AG08396 (cell line): Measurements from ENCODE around the gene NKD1.
A peak's percentile ranks its signal among the peaks of the same experiment; 100 is the strongest.
"Not testable (repeated sequence)": the region's sequence is repeated elsewhere in the genome, so short reads cannot be mapped to it uniquely, and the experiment has no call there.

Experiments used
- DNase-seq: peaks from one replicate; pipeline ENCODE4 v3.0.0; 2012; ENCODE audit warnings: low spot score, mixed read lengths

Gene NKD1

DNA sequence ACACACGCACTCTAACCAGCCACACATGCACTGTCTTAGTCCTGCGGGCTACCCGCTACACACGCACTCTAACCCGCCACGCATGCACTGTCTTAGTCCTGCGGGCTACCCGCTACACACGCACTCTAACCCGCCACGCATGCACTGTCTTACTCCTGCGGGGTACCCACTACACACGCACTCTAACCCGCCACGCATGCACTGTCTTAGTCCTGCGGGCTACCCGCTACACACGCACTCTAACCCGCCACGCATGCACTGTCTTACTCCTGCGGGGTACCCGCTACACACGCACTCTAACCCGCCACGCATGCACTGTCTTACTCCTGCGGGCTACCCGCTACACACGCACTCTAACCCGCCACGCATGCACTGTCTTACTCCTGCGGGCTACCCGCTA lies 31.2 kb downstream of the NKD1 start:
- not testable (repeated sequence) for DNase-seq

DNA sequence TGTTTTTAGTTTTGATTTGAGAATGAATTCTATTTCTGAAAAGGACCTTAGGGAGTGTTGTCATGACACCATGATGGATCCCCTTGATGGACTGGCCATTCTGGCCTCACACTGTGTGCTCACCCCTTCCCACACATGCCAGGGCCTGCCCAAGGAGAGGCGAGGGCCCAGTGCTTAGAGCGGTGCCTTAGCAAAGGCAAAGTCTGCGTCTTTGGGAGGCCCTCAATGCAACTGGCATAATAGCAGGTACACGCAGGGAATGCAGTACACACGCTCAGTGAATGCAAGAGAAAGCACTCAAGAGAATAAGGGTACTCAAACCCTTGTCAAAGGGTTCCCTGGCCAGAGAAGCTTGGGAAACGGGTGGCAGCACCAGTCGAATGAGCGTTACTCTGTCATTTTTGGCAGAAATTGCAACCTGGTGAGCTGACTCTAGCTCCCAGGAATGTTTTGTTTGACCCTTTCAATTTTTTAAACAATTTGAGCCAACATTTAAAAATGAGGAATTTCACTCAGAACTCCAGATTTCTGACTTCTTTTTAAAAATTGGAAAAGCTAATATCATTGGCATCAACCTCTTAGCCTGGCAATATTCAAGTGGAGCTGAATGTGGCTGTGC lies 32.1 kb downstream of the NKD1 start:
- DNase-seq = no peak

DNA sequence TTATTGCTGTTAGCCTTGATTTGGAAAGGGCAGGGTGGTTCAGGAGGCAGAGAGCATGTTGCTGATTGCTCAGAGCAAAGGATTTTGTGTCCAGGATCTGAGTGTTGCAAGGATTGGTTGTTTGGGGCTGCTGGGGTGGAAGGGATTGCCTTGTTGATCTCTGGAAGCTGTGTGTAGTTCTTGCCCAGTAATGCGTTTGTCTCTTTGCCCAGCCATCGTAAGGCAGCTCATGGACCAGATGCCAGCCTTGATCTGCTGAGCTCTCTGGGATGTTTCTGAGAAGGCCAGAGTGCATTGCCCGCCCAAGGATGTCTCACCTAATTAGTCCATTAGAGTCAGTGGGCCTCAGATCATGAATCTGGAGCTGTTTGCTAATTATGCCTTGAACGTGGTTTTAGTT lies 33.6 kb downstream of the NKD1 start:
- DNase-seq = no peak

DNA sequence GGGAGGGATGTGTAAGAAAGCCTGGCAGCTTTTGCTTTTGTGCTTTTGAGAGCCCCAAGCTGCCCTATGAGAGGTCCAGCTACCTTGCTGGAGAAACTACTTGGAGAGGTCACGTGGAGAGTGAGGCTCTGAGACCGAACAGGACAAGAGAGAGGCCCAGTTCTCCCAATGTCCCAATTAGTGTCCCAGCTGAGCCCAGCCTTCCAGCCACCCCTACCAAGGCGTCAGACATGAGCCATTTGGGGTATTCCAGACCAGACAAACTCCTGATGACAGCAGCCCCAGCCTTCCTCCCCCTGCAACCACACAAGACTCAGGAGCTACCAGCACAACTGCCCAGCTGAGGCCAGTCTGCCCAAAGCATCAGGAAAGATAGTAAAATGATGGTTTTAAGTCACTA lies 35.0 kb downstream of the NKD1 start:
- no peak for DNase-seq

DNA sequence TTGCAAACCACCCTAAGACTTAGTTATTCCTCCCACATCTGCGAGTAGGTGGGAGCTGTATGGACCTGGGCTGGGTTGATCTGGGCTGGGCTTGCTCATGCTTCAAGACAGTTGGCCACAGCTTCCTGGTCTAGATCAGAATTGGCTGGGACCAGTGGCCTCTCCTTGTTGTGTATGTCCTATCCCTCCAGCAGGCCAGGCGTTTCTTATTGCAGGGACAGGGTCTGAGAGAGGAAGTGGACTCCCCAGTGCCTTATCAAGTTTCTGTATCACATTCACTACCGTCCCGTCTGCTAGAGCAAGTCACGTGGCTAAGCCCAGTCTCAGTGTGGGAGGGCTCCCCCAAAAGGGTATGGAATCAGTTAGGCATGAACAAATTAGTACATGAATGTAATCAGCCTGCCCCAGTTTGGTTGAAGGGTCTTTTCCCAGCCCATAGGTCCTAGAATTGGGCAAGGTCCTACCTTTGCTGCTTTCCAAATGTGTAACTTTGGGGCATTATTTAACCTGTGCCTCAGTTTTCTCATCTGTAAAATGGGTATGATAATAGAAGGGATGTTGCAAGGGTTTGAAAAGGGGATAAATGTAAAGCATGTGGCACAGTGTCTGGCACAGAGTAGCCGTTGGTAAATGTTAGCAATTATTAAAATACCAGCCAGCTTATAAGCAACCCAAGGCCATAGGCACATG lies 36.0 kb downstream of the NKD1 start:
- no peak for DNase-seq

DNA sequence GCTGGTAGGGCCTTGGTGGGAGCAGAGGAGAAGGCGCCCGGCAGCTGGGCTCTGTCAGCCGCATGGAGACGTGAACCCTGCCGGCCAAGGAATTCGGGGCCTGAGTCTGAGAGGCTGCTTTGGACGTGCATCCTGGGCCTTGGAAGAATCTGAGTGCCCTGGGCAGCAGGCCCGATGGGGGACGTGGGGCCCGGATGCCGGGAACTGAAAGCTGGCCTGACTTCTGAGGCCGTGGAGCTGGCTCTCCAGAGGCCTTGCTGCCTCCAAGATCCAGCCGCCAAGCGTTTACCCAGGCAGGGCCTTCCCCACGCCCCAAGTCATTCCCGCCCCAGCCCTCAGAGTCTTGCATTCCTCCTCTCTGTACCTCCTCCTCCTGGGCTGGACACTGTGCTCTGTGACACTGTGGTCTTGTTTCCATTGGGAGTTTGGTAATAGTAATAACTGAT lies 37.2 kb downstream of the NKD1 start:
- peak; percentile 27 for DNase-seq

DNA sequence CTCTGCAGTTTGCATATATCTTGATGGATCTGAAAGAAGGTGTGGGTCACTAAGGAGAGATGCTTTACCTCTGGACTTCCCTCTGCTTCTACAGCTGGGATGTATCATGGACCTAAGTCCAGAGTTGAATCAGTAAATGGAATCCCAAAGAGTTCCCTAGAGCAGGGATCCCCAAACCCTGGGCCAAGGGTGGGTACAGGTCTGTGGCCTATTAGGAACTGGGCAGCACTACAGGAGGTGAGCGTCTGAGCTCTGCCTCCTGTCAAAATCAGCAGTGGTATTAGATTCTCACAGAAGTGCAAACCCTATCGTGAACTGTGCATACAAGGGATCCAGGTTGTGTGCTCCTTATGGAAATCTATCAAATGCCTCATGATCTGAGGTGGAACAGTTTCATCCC lies 39.3 kb downstream of the NKD1 start:
- DNase-seq = no peak

DNA sequence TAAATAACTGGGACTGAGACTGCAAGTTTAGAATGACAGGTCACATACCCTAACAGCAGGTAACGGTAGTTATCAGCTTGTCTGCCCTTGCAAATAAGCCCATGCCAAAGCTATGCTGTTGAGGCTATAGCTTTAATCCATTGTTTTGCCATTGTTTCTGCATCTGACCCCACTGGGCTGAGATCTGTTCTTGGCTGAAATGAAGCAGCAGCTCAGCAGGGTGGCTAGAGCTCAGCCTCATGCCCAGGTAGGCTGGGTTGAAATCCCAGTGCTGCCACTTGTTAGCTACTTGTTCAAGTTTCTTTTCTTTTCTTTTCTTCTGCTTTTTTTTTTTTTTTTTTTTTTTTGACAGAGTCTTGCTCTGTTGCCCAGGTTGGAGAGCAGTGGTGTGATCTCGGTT lies 40.1 kb downstream of the NKD1 start:
- no peak for DNase-seq

DNA sequence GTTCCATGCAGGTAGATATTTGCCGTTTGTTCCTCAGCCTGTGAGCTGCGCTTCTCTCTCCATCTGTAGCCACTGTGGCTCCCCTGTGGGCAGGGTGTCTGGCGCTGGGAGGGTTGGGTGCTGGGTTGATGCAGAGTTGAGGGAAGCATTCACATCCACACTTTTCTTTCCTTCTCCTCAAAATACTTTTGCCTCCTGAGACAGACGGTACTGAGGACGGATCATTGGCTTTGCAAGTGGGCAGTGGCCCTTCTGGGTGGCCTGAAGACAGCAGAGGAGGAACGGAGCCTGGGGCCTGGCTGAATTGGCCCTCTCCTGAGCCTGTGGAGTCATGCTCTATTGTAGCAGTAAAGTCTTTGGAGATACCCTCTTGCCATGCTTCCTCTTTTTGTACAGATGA lies 43.0 kb downstream of the NKD1 start:
- DNase-seq = no peak

DNA sequence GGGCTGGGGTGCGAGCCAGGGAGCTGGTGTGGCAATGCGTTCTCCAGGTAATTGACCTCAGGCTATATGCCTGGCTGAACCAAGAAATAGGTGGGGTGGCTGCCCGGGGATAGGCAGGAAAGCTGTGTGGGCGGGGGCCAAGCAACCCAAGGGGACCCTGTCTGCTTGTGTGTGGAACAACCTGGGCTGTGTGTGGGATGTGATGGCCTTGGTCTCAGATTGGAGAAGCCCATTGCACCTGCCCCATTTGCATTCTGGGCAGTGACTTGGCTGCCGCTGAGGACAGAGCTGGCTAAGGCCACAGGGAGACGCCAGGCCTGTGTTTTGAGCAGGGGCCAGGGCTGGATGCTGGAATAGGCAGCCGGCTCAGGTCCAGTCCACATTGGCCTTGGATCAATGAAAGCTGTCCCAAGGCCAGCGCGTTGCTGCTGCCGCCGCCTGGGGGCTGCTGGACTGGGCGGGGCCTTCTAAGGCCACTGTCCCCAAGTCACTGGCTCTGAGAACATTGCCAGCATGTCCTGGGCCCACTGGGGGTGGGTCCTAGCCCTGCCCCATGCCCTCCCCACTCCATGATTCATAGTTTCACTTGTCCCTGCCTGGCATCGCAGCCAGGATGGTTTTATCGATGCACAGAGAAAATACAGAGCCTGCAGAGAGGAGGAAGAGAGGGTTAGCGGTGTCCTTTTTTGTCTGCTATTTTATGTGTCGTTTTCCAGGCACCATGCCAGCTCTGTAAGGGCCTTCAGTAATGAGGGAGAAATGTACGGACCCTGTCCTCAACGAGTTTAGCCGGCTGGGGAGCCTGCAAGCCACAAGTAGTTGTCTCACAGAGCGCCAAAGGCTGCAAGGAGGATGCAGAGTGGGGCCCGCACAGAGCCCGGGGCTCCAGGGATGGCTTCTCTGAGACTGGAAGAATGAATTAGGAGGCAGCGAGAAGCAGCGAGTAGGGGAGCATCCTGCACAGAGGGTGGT lies 43.9 kb downstream of the NKD1 start:
- no peak for DNase-seq

DNA sequence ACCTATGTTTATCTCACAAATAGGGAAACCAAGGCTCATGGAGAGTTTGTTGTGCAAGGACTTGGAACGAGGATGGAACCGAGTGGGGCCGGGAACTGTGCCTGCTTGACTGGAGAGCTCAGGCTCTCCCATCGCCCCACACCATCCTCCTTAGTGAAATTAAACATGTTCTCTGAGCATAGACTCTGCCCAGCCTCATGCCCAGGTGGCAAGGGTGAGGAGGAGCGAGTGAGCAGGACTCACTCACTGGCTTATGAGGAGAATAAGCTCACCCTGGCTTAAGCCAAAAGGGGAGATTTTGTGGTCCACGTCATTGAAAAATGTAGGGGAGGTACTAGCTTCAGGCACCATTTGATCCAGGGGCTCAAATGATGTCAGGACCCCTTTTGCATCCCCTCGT lies 44.8 kb downstream of the NKD1 start:
- DNase-seq = no peak

DNA sequence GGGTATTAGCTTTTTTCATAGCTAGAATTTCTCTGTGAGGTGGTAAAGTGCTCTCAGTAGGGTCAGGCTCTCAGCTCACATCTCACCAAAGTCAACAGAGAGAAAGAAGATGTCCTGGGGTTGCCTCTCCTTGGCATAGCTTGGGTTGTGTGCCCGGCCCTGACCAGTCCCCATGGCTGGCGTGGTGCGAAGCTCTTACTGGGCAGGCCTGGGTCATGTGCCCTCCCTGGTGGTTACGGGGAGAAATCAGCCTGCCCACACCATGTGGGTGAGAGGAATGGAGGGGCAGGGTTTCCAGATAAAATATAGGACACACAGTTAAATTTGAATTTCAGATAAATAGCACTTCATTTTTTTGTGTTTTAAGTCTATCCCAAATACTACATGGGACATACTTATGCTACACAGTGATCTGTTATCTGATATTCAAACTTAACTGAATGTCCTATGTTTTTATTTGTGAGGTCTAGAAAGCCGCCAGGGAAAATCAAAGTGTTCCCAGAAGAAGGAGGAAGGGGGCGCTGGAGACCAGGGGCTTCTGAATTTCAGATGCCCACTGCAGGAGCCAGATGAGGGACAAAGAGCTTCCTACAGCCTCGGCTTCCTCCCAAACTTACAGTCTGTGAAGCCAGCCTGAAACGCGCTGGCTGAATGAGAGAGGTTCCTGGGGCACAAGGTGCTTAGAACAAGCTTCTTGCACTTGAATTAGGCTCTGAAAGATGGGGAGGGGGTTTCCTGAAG lies 45.4 kb downstream of the NKD1 start:
- DNase-seq = no peak

DNA sequence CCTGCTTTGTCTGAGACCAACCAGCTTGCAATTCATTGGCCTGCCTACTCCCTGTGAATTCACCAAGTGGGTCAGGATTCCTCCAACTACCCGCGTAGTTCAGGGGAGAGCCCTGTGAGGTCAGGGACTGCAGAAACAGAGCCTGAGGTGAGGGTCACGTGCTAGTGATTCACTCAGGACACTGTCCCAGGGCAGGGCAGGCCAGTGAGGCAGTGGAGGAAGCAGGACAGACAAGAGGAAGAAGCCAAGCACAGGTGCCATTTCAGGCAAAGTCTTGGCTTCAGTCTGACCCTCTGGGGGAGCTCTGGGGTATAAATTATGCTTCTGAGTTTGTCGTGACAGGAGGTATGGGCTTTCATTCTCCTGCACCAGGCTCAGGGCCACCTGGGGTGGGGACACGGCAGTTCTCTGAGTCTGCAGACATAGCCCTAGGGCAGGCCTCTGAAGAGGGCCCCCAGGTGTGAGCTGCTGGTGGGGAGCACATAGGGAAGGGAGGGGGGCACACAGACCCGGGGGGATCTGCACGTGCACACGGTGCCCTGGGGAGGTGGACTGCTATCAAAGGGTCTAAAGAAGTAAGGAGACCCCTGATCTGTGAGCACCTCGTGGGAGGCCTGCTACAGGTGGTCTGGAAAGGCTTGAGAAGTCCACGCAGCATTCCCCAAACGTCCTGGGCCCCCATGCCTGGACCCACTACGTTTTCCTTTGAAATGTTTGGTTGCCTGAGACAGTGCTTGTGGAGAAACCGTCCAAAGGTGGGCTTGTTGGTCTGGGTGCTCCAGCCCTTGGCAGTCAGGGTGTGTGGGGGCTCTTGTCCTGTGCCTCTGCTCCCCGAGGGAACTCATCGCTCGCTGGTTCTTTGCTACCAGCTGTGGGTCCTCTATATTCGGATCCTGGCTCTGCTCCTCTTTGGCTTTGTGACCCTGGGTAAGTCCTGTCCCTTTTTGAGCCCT lies 46.4 kb downstream of the NKD1 start:
- no peak for DNase-seq

DNA sequence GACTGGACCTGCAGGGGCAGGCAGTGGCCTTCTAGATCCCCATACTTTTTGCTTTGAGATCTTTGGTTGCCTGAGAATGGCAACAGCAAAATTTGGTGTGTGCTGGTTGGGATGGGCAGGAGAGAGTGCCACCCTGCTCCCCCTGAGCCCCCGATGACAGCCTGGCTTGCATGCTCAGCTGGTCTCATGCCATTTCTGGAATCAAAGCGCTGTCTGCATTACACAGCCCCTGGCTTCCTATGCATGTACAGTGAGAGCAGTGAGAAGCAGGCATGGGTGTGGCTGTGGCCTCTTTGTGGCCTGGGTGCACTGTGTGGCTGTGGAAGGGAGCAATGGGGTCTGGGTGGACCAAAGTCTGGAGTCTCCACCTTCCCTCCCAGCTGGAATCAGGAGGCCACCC lies 47.7 kb downstream of the NKD1 start:
- DNase-seq = no peak

DNA sequence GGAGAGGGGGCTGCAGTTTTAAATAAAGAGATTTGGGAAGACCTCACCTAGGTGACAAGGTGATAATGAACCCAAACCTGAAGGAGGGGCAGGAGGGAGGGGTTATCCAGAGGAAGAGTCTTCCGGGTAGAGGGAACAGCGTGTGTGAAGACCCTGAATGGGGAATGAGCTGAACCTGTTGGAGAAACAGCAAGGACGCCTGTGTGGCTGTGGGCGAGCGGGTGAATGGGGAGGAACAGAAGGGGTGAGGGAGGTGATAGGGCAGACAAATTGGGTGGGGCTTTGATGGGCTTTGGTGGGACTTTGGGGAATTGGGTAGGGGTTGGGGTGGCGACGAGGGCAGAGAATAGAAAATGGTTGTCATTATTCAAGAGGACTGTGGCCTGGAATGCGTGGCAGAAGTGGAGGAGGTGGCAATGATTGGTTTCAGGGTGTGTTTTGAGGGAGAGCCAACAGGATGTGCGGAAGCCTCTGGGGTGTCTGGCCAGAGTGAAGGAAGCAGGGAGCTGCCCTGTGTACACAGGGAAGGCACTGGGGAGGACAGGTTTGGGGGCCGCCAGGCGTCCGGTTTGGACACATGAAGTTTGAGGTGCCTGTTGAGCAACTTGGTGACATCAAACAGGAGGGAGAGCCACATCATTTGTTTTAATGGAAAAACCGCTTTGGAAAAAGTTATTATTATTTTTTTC lies 48.7 kb downstream of the NKD1 start:
- DNase-seq = no peak

DNA sequence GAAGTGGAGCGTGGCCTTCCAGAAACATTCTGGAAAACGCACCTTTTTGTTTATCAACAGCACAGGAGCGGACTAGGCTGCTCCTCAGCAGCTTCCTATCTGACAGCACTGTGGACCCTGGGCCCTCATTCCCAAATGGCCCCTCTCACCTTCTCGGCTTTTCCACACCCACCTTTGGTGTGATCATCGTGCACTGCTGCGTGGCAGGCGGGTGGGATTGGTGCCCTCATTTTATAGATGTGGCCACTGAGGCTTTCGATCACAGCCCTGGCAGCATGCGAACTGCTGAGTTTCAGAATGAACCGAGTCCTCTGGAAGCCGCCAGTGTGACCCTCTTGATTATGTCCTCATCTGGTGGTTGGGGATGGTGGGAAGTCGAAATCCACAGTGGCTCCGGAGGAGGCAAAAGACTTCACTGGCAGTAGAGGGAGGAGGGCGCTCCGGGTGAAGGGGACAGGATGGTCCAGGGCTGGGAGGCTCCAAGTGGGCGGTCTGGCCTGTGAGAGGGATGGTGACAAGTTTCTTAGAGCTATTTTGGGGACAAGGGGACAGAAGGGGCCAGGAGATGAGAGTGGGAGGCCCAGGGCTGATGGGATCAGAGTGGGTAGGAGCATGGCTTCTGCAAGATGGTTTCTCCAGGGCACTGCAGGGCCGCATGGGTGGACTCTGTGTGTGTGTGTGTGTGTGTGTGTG lies 49.5 kb downstream of the NKD1 start:
- no peak for DNase-seq

DNA sequence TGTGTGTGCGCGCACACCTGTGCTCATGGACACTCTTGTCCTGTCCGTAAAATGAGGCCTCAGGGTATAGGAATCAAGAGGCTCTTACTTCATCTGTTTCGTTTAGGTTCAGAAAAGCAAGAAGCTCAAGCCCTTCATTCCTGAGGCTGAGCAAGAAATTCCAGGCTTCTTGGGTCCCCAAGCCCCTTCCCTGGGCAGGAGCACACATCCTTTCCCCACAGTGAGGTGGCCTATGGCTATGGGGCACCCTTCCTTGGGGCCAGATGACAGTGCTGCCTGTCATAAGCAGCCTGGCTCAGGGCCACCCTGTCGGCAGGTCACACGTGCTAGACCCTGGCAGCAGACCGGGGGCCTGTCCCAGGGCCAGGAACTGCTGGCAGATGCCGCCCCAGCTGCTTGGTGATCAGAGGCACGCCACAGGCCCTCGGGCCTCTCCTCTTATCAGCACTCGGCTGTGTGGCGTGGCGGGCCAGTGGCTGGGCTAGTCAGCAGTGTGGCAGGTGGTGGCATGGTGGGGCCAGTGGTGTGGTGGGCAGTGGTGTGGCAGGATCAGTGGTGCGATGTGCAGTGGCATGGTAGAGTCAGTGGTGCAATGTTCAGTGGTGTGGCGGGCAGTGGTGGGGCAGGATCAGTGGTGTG lies 50.2 kb downstream of the NKD1 start:
- no peak for DNase-seq

DNA sequence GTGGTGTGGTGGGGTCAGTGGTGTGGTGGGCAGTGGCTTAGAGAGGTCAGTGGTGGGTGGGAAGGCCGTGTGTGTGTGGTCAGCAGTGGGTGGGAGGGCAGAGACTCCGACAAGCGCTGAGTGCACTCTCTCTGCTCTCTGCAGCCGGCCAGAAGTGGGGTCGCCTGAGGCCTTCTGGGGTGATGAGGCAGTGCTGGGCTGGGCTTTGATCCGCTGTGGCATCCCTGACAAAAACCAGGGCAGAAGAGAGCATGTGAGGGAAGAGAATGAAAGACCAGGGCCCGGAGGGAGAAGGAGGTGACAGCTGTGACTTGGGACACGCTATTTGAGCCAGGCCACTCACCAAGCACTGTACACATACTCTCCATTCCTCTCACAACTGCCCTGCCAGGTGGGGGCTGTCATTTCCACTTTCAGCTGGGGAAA lies 50.8 kb downstream of the NKD1 start:
- no peak for DNase-seq

DNA sequence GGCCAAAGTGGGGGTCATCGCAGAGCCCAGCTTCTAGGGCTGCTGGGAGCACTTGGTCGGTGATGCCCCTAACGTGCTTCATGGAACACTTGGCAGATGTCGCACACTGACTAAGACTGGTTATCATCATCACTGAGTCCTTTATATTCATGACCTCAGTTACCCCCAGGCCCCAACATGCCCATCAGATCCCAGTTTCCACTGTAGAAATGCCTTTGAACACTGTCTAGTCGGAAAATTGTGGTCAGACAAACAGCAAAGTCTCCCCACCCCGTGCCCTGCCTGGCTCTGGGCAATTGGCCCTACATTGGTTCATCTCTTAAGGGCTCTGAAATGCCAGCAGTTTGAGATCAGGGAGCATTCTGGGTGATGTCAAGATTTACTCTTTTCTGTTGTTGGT lies 51.3 kb downstream of the NKD1 start:
- no peak for DNase-seq
